HG02970 (cell line): ENCODE measurements around the gene KRT6A.
"Not testable (repeated sequence)": the region's sequence is repeated elsewhere in the genome, so short reads cannot be mapped to it uniquely, and the experiment has no call there.

Source experiments
- ATAC-seq: cut with Tn5 transposase; IDR thresholded peaks from one replicate; pipeline ENCODE4 v1.9.1; 2021; ENCODE audit warnings: mild to moderate bottlenecking, moderate library complexity, moderate number of reproducible peaks; ENCODE audit not compliant: unreplicated experiment, low FRiP score

KRT6A gene

GRCh38 chr12:52474212-52474611, 18.8 kb downstream of the KRT6A start:
- no peak for ATAC-seq

DNA sequence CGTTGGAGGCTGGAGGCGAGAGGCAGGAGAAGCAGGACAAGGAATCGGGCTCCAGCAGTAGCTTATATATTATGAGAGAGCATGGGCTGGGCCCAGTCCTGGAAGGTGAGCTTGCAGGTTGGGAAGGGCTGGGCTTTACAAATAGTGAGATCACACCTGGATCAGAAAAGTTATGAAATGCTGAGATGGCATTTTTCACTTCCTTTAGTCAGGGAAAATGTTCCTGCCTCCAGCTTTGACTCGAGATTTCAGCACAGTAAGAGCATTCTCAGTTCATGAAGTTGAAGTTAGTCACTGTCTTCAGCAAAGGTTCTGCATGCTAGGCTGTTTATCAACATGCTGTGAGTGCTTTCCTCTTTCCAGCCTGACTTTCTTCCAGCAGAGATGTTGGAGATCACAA, 19.3 kb downstream of the KRT6A start, which contains the start of gene KRT6C:
Gene KRT6C, minus strand, starts transcription at position 38 of the 400 bp plus-strand sequence. CDS start 68 bp downstream, outside the sequence.
- ATAC-seq = no peak

- ATAC-seq = no peak
Observed at GRCh38 chr12:52469853-52470252, 23.2 kb downstream of the KRT6A start.

DNA sequence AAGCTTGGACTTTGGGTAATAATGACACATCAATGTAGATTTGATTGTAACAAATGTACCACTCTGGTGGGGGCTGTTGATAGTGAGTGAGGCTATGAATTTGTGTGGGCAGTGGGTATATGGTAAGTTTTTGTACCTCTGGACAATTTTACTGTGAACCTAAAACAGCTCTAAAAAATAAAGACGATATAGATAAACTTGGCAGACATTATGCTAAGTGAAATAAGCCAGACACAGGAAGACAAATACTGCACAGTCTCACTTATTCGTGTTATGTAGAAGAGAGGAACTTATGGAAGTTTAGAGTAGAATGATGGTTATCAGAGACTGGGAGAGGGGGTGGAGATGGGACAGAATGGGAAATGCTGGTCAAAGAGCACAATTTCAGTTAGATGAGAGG, 28.2 kb downstream of the KRT6A start:
- ATAC-seq = no peak

- ATAC-seq = no peak
Observed at GRCh38 chr12:52461693-52462092, 31.4 kb downstream of the KRT6A start.

GRCh38 chr12:52458861-52459260, 34.2 kb downstream of the KRT6A start:
- no peak for ATAC-seq

GRCh38 chr12:52455821-52456220, 37.2 kb downstream of the KRT6A start:
- ATAC-seq = no peak

DNA sequence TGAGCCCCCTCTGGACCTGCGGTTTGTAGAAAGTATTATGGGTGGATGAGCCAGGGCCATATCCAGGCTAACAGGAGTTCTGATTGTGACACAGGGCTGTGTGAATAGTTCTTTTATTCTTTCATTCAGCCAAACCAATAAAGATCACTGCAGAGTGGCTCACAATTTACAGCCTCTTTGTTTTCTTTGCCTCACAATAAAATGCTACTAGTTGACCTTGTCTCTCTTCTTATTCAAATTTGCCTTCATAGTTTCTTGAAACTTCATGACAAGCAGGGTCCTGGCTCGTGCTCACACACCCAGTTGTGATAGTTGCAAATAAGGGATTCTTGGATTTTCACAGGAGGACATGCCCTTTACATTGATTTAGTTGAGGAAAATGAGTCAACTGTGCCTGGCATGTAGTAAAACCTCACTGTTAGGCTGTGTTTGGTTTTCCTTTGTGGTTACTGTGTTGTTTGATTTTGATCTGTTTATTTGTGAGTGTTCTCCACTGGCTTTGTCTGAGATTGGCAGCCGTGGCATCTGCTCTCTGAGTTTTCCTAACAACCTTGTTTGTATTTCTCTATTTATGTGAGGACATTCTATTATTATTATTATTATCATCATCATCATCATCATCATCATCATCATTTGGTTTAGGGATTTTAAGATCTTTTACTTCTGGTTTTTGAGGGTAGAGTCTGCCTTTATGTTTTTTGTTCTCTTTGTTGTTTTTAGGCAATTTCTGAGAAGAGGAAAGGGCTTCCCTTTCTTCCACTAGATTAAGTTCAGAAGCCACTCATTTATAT, 38.5 kb downstream of the KRT6A start:
- ATAC-seq = no peak

GRCh38 chr12:52452101-52452500, 41.0 kb downstream of the KRT6A start, which contains the start of gene KRT6B:
TSS of gene KRT6B (minus strand) at chr12:52452146. CDS start at chr12:52452078, 68 bp downstream.
- no peak for ATAC-seq

DNA sequence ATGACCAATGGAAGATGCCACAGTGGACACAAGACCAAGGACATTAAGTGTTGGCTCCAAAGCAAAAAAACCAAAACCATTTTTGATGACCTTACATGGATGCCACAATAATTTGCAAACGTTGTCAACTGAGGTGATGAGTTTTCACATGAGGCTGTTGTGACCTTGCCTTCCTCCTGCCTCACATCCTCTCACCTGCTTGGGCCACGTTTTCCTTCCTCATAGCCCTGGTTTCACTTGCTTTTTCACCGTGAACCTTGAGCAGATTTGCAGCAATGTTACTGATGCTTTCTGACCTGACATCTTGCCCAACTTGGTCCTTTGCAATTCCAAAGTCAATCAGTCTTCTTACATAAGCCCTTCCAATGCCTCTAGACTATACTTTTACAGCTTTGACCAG, 44.8 kb downstream of the KRT6A start:
- ATAC-seq = no peak

DNA sequence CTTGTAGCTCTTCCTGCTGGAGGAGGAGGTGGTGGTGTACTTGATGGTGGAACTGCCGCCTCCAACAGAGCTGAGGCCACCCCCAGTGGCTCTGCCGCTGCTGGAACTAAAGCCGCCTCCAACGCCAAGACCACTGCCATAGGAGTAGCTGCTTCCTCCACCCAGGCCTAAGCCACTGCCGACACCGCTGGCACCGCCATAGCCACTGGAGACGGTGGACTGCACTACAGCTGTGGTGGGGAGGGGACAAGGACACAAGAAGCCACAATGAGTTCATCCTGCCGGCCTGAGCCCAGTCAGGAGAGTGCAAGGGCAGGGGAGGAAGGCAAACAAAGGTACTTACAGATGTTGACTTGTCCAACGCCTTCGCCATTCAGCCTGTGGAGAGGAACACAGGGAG, 45.9 kb downstream of the KRT6A start:
- ATAC-seq = not testable (repeated sequence)

GRCh38 chr12:52446367-52447045, 46.6 kb downstream of the KRT6A start:
- ATAC-seq = no peak

- ATAC-seq = no peak
Observed at GRCh38 chr12:52445876-52446275, 47.2 kb downstream of the KRT6A start.

DNA sequence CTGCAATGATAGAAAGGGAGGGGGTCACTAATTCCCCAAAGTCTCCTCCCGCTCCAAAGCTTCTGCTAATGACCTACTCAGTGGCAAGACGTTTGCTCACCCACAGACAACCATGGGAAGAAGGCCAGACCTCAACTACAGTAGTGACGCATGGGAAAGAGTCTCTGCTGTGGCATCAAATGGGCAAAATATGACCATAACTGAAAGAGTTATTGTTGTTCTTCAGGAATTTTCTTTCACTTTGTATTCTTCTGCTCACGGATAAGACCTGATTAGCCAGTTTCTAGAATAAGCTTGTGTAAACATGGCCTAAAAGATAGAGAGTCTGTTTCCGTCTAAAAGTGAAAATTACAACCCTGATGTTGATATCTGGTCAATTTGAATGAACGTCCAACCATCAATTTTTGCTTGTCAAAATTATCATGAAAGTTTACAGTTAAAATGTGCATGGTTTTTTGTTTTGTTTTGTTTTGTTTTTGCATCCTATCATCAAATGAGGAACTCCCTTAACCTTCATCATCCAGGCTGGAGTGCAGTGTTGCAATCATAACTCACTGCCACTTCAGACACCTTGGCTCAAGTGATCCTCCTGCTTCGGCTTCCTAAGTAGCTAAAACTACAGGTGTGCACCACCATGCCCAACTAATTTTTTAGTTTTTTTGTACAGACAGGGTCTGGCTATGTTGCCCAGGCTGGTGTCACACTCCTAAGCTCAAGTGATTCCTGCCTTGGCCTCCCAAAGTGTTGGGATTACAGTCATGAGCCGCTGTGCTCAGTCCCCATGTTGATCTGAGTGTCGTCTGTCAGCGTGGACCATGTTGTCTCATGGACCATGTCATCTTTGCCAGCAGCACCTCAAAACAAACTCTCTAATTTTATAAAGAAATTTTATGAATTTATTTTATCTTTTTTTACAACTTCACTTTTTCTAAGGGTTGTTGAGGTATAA, 48.1 kb downstream of the KRT6A start:
- ATAC-seq = no peak

DNA sequence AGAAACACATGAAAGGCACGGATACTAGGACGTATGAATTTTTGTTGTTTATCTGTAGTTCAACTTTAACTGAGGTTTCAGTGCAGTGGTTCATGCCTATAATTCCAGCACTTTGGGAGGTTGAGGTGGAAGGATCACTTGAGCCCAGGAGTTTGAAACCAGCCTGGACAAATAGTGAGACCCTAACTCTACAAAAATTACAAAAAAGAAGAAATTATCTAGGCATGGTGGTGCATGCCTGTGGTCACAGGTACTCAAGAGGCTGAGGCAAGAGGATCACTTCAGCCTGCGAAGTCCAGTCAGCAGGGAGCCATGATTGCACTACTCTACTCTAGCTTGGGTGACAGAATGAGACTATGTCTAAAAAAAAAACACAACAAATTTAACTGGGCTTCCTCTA, 49.1 kb downstream of the KRT6A start:
- ATAC-seq = no peak

- ATAC-seq = no peak
Observed at GRCh38 chr12:52442600-52443061, 50.4 kb downstream of the KRT6A start.

DNA sequence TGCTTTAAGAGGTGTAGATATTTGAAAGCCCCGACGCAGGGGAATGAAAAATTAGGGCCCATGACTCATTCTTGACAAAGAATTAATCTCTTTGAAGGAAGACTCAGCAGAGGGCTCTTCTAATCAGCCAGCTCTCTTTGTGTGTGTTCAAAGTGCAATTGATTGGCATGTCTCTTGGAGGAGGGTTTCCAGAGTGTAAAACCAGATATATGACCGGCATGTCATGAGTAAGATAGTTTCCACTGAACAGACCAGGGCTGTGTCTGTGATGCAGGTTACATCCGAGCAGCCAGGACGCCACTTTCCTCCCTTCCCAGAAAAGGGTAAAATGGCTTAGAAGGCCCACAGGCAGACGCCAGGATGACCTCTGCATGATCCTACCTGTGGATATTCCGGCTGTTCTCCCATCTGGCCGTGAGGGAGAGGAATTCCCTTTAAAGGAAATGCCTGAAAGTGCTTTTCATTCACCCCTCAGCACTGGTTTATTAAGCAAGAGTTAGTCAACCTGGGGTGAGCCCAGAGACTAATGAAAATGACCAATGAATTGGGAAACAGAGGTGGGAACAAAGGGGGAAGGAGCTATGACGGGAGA, 51.6 kb downstream of the KRT6A start:
- no peak for ATAC-seq

- ATAC-seq = no peak
Observed at GRCh38 chr12:52440821-52441319, 52.2 kb downstream of the KRT6A start.

GRCh38 chr12:52439845-52440244, 53.2 kb downstream of the KRT6A start:
- ATAC-seq = no peak

DNA sequence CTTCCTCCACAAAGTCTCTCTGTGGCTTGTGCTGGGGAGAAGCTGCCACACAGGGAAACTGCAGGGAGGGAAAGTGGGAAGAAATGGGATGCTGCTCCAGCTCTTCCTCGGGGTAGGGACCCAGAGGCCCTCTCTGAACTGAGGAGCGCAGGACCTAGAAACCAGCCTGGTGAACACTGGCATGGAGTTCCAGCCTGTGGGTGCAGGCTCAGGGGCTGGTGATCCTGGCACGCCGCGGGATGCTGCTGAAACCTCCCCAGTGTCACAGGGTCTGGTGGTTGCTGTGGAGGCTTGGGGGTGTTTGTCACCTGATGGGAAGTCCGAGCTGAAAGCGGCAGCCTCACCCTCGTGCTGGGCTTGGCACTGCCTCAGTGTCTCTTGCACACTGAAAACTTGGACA, 53.6 kb downstream of the KRT6A start:
- ATAC-seq = no peak
